HG03060 (cell line): Measurements from ENCODE around the gene MGA.

Experiments
- ATAC-seq: cut with Tn5 transposase; IDR thresholded peaks from one replicate; pipeline ENCODE4 v1.9.1; 2021; ENCODE audit warnings: low read depth, moderate number of reproducible peaks; ENCODE audit not compliant: unreplicated experiment

Gene MGA

DNA sequence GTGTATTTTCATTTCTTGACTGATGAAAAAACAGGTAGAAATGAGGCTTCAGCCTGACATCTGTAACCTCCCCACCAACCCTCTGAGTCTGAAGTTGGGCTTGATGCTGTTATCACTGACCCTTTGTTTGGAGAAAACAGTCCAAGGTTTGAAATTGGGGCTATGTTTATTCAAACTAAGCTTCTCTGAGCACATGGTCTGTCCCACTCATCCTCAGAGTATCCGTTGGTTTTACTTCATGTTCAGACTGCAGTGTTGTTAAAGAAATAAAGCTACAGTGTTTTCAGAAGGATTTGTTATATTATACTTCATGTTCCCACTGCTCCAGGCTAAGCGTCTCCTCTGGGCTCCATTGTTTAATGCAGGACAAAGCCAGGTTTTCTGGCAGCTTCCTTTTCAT is 120.1 kb downstream of the MGA start:
- no peak for ATAC-seq

DNA sequence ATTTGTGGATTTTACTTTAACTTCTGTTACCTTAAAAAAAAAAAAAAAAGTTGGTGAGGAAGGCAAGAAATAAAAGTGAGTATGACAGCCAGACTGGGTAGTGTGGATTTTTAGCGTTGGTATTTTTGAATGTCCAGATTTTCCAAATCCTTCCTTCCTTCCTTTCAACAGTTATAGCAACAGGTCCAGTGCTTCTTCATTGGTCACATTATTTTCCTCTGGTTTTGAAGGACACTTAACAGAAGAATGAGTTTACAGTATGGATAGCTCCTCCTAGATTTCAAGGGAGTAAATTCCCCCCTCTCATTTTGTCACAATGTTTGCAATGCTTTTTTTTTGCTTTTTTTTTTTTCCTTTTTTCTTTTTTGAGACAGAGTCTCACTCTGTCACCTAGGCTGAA is 120.5 kb downstream of the MGA start:
- ATAC-seq = no peak

DNA sequence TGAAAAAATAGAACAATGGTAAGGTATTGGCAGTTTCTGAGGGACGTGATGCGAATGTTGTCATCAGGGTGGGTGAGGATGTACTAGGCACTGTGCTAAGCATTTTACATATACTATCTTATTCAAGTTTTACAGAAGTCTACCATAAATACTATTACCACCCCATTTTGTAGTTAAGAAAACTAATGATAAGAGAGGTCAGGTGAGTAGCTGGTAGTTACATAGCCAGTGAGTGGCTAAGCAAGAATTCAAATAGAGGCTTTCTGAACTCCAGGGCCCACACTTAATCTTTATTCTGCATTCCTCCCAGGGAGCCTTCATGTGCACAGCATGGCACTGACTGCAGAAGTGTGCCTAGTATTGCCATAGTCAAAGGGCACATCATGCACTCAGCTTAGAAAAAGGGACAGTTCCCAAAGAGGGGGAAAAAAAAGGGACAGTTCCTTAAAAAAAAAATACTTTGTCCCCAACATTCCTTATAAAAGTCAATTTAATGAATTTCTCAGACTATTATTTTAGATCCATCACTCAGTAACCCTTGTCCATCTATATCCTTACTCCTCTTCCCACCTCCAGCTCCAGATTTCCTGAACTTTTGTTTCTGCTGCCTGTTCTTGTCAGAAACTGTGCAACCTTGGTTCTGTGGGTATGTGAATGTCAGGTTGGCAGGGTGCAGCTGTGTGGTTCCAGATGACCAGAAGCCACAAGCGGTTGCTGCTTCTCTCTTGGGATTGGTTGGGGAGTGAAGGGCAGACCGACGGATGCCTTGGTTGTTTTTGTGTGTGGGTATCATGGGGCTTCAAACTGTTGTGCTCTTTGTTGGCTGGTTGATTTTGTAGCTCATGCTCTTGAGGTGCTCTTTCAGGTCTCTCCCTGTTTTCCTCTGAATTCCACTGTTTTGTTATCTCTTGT is 122.4 kb downstream of the MGA start:
- no peak for ATAC-seq

DNA sequence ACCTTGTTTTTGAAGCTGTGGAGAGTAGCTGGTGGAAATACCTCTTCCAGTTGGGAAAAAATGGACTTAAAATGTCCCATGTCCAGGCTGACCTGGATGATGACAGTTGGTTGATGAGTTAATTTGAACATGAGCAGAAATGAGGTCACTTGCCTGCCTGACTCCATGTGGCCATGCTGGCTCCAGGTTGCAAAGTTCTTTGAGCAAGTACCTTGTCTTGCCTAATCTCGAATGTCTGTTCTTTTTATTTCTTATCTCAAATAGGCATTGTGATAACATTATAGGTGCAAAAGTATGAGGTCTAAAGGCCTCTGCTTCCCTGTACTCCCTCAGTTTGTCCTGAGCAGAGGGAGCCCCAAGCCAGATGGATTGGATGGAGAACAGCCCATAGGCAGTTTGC is 123.1 kb downstream of the MGA start:
- no peak for ATAC-seq

DNA sequence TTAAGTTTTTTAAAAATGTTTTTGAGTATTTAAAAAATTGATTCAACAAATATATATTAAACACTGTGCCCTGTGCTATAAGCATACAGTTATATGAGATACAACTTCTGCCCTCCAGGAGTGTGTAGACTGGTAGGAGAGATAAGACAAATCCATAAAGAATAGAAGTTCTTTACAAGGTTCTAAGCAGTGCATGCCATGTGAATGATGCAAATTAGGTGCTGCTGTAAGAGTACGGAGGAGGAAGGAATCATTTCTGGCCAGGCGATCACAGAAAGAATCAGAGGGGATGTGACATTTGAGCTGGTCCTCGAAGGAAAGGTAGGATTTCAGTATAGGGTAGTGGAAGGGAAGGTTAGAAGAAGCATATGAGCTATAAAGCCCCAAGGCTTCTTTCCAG is 128.1 kb downstream of the MGA start:
- ATAC-seq = no peak

DNA sequence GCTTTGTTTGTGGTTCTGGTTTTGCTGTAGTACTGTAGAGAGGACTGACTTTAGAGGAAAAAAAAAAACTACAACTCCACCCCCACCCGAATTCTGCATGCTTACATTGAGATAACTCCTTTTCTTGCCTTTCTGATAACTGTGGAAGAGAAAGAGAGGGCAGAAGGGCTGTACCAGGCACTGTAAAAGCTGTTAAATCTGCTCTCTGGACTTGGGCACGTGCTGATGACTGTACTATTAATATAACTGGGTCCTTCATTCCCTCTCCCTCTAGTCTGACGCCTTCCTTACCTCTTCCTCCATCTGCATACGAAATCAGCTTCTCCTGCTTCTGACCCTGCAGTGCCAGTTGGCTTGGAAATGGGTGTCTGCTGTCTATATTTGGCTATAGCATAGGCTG is 129.0 kb downstream of the MGA start:
- ATAC-seq = no peak

DNA sequence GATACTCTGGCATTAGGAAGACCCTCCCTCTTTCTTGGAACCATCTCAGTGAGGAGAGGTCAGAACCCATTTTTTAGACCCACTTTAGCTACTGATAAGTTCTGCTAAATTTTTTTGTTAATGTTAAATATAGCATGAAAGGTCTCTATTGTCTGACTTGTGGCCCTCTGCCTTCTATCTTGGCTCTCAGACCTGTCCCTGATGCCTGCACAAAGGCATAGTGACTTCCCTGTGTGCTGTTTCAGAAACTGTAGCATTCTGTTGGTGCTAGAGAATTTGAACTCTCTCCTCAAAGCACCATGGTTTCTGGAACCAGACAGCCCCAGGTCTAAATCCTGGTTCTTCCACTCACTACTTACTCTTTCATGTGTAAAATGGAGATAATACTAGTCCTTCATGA is 129.5 kb downstream of the MGA start:
- no peak for ATAC-seq

DNA sequence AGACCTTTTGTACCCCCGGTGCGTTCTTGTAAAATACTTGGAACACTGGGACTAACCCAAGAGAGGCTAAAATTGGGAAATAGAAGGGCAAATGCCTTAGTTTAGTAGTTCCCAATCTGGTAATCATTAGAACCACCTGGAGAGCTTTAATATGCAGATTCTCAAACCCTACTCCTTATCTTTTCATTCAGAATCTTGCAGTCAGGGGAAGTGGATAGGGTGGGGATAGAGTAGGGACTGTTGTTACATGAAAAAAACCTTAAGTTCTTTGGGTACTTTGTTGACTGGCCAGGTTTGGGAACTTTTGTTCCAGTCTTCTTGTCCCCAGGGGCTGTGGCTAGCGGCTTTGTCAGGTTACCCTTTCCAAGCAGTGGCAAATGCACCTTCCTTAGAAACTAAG is 130.0 kb downstream of the MGA start:
- no peak for ATAC-seq

DNA sequence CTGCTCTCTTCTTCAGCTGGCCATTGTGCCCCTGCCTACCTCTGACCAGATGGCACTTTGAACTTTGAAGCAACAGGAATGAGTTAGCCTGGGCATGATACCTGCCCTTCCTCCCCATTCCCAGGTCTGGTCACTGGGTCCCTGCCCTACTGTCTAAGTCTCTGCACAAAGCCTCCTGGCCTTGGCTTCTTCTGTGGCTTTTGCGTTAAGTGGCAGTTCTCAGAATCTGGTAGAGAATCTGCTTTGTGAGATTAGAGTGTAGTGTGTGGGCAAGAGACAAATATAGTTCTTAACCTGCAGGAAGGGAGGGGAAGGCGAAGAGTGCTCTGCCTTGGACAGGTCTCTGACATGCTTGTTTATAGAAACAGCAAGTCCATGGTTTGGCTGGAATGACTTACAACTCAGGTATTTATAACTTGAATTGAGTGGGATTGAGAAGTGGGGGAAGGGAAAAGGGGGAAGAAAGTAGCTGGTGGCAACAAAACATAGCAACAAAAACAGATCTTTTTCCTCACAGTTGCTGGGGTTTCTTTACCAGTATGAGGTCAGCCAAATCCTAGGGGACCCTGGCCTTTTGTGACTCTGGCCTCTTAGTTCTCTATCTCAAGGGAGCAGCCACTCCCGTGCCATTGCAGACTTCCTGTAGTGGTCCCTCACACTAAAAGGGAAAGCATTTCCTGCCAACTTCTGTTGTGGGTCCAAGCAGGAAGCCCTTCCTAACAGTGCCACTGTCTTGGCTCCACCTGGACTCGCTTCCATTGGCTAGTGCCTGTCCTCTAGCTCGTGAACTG is 130.7 kb downstream of the MGA start:
- ATAC-seq = no peak

DNA sequence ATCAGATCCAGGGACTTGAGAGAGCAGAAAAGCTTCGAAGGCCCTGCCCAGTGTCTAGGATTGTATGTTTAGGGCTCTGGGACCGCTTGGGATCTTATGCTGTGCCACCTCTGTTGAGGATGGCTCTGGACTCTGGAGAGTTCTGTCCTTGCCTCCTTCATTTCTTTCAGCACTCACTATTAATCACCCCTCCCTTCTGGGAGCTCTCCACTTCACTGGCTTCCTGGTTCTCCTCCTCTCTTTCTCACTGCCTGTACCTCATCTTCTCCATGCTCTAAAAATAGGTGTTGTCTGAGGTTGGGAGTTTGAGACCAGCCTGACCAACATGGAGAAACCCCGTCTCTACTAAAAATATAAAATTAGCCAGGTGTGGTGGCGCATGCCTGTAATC is 131.3 kb downstream of the MGA start:
- no peak for ATAC-seq

DNA sequence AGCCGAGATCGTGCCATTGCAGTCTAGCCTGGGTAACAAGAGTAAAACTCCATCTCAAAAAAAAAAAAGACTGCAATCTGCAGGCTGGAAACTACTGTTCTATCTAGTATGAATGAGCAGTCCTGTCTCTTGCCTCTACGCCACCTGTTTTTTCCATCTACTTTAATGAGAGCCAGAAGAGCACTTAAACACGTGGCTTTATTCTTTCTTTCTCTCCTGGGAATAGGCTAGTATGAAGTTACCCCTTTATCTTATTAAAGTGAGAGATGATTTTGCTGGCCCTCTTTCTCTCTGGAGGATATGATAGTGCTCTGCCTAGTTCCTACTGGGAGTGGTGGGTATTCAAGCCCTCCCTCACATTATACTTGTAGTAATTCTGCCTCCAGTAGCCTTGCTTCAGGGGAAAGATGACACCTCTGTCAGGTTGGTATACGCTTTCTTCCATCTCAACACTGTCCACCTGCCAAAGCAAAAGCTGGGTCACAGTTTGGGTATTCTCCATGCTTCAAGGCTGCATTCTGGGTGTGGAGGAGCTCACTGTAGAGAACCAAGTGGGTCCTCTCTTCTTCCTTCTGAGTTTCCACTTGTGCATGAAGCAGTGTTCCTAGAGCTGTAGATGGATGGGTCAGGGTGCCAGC is 131.9 kb downstream of the MGA start:
- no peak for ATAC-seq

DNA sequence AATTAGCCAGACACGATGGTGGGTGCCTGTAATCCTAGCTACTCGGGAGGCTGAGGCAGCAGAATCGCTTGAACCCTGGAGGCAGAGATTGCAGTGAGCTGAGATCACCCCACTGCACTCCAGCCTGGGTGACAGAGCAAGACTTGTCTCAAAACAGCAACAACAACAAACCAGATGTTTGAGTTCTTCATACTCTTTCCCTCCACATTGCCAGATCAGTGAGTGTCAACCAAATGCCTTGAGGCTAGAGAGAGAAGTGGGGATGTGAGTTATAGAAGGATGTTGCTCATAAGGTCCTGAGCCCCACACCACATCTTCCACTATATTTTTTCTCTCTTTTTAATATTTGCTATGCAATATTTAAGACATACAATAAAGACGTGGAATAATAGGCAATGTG is 133.9 kb downstream of the MGA start:
- no peak for ATAC-seq

DNA sequence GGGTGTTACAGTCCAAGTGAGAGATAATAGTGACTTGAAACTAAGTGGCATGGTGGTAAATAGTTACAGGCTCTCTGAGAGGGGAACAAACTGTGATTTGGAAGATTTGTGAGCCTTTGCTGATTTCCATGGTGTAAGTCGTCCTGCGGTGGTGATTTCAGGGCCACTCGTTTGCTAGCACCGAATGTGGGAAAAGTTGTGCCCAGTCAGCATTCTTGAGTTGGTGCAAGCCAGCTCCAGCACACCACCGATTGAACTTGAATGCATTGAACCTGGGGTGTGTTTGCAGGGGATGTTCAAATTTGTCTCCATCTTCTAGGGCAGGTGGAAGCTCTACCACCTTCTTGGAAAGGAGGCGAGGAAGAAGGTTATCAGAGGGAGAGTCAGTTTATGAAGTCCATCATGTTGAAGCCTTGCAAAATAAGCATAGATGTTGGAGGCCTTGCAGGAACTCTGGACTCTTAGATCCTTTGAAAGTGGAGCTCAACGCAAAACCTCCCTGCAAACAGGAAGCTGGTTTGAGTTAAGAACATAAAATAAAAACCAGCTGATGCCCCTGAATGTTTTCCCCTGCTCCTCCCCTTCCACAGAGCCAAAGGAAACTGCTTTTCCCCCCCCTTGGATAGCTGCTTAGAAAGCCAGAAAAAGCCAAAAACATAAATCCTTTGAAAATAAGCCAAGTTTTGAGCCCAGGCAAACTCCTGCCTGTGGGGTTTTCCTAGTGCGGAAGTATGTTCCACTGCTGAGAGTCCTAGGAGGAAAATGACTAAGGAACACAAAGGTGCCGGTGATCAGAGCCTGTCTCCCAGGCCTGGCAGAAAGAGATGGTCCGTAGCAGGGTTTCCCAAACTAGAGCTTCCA is 136.0 kb downstream of the MGA start:
- no peak for ATAC-seq

DNA sequence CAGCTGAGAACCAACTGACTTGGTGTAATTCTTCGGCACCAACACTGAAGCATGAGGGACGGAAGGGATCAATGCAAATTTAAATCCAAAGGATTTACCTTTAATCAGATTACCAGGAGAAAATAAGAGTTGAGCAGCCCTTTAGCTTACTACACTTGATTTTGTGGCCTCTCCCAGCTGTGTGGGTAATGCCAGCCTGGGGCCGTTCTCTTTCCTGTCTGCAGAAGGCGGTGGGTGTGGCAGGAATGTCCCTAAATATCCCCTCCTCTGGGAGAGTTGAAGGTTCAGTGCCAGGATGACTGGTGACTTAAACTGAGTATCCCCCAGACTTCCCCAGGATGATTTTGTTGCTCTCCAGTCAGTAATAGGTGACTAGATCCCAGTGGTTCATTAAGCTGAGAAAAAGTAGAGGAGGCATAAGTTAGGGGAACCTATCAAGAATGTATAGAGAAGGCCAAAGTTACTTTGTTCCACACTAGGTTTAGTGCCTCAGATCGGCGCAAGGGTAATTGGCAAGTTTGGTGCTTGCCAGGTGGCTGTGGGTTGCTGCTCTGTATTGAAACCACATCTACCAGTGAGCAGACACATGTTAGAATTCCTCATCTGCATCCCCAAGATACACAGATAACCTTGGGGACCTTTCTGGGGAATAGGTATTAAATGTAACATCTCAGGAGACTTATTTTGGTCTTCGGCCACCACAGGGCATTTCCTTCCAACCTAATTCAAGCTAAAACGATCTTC is 137.2 kb downstream of the MGA start:
- no peak for ATAC-seq

DNA sequence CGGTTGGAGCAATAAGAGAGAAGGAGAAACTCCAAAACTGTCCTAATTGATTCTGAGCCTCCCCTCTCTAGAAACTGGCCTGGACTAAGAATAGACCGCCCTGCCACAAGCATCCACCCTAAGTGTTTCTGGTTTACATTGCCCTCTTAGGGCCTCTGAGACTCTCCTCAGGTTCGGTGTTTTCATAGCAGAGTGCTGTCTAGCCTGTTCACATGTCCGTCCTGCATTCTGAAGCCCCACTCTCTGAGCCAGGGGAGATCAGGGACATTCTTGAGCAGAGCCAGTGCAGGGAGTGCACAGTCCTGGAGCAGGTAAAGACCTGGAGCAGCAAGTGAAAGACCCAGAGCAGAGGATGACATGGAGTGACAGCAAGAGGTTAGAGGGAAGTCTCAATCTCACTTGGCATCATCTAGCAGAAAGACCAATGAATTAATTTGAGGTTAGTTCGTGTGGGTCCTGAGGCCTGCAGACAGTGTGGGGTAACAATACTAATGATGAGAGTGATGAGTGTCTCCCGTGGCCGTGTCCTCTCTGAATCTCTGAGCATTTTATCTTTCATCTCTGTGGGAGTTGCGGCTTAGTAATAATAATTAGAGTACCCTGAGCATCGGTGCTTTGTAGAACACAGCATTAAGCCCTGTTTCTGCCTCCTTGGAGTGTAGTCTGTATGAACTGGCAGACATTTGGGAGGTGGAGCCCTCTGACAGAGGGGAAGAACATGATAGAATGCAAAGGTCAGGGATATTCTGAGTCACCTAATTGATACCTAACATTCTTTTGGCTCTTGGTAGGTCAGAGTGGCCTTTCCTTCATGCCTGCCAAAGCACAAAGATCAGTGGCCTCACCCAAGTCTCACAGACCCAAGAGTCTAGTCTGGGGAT is 138.6 kb downstream of the MGA start:
- ATAC-seq = no peak

DNA sequence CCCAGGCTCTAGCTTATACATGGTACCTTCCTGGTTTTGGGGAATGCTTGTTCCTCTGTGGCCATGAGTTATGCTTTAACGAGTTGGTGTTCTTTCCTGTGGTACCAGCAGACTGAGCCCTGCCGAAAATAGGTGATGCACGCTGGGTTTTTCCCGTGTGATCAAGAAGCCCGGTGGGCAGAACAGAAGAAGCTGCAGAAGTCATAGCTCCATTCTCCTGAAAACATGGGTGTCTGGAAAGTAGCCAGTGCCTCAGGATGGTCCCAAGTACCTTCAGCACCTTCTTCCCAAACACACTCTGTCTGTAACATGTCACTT is 139.2 kb downstream of the MGA start:
- no peak for ATAC-seq

DNA sequence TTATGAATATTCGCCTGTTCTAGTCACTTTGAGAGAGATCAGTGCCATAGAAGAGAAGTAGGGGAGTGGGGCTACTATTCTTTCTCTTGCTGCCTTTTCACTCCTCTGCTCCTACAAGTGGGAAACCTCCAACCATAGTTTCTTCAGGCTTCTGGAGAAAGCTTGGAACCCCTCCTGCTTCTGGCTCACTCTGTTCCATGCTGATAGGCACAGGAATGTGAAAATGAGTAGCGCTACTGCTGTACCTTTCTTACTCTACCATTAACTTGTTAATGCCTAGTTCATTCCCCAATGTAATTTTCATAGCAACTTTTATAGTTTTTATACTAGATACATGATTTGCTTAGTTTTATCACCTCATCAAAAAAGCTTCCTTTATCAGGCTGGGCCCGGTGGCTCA is 141.0 kb downstream of the MGA start:
- ATAC-seq = no peak

DNA sequence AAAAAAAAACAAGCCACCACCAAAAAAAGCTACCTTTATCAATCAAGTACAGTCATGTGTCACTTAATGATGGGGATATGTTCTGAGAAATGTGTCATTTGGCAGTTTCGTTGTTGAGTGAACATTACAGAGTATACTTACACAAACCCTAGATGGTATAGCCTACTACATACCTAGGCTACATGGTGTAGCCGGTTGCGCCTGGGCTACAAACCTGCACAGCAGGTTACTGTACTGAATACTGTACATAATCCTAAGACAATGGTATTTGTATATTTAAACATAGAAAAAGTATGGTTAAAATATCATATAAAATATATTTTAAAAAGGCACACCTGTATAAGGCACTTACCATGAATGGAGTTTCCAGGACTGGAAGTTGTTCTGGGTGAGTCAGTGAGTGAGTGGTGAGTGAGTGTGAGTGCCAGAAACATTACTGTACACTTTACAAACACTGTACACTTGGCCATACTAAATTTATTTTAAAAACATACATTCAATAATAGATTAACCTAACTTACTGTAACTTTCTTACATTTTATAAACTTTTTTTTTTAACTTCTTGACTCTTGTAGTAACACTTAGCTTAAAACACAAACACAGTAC is 141.7 kb downstream of the MGA start:
- no peak for ATAC-seq

DNA sequence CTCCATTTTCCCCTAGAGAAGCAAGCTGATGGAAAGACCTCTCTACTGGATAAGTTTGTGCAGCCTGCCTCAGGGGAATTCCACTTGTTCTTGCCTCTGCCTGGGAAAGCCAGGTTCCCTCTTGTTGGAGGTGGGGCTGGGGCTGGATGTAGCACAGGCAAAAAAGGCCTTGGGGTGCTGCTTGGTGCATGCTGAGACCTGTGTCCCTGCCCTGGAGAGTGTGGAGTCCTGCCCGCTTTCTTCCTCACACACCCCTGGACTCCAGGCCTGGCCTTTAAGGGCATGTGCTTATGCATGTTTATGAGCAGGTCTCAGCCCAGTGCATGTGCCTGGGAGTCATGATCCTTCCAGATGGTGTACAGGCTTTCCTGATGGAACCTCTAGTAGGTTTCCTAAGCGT is 144.2 kb downstream of the MGA start:
- no peak for ATAC-seq
